ENCODE results near the gene PTPRD. TPM values are rescaled to one million over a fixed set of nuclear protein-coding genes. Genes with fewer than 3 reads are reported as not detected.

The PTPRD gene
- total RNA-seq, 1 donor from 2014 or later = 197 TPM

DNA sequence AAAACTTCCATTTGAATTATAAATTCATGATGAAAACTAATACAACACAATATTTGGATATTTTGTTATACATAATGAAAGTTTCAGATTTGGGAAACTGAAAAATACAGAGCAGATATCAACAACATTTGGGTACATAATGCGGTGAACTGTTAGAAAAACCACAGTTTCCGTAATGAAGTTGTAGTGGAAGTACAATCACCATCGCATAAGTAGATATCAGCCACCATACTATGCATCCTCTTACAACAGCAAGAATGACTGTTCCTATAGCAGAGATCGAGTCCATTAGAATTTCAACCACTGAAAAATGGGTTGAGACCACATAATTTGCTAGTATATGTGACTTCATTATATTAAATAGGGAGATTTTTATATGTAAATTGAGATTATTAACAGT is 2043.0 kb downstream of the PTPRD start:
- H3K36me3 Mint-ChIP-seq = peaks cover 6% of the 10 kb centered on the region
- H3K27me3 Mint-ChIP-seq = no peaks in the 10 kb centered on the region
- peaks cover 11% of the 10 kb centered on the region for H3K4me1 Mint-ChIP-seq (ENCODE audit: unreplicated experiment)
- no peak for DNase-seq (ENCODE audit: extremely low spot score, unreplicated experiment)
- peaks cover 6% of the 10 kb centered on the region for H3K9me3 Mint-ChIP-seq
- no peak overlapping the region for H3K4me3 Mint-ChIP-seq
- TF ChIP-seq, protein P1, sequence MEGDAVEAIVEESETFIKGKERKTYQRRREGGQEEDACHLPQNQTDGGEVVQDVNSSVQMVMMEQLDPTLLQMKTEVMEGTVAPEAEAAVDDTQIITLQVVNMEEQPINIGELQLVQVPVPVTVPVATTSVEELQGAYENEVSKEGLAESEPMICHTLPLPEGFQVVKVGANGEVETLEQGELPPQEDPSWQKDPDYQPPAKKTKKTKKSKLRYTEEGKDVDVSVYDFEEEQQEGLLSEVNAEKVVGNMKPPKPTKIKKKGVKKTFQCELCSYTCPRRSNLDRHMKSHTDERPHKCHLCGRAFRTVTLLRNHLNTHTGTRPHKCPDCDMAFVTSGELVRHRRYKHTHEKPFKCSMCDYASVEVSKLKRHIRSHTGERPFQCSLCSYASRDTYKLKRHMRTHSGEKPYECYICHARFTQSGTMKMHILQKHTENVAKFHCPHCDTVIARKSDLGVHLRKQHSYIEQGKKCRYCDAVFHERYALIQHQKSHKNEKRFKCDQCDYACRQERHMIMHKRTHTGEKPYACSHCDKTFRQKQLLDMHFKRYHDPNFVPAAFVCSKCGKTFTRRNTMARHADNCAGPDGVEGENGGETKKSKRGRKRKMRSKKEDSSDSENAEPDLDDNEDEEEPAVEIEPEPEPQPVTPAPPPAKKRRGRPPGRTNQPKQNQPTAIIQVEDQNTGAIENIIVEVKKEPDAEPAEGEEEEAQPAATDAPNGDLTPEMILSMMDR (conservative IDR thresholded peaks at IDR 0.05) = no peak
- H3K27ac Mint-ChIP-seq = no peak overlapping the region

DNA sequence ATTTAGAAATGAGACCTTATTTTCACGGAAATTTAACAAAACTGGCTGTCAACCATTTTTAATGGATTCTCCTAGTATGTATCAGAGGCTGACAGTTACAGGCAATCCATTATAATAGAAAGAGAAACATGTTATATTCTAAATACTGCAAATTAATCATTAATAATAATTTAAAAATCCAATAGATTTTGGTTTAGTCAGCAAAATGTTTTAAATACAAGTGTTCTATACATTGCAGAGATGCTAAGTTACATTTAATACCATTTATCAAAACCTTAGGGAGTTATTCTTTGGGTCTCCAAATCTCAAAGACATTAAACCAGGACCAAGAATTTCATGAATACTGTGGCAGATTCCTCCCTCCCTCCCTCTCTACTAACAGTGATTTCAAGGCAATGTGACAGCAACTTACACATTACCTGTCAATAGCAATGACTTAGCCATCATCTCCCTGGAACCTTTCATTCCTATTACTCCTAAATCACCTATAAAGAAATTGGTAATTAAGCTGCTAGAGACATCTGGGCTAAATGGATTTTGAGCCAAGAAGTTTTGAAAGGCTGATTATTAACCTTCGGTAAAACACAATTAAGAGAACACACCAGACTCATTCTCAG is 2044.7 kb downstream of the PTPRD start:
- DNase-seq (ENCODE audit: extremely low spot score, unreplicated experiment) = no peak
- H3K9me3 Mint-ChIP-seq = peaks cover 6% of the 10 kb centered on the region
- TF ChIP-seq, protein P1 (conservative IDR thresholded peaks at IDR 0.05) = no peak
- H3K27ac Mint-ChIP-seq = no peak overlapping the region
- no peaks in the 10 kb centered on the region for H3K27me3 Mint-ChIP-seq
- H3K4me1 Mint-ChIP-seq (ENCODE audit: unreplicated experiment) = peaks cover 11% of the 10 kb centered on the region
- peaks cover 6% of the 10 kb centered on the region for H3K36me3 Mint-ChIP-seq
- no peak overlapping the region for H3K4me3 Mint-ChIP-seq

DNA sequence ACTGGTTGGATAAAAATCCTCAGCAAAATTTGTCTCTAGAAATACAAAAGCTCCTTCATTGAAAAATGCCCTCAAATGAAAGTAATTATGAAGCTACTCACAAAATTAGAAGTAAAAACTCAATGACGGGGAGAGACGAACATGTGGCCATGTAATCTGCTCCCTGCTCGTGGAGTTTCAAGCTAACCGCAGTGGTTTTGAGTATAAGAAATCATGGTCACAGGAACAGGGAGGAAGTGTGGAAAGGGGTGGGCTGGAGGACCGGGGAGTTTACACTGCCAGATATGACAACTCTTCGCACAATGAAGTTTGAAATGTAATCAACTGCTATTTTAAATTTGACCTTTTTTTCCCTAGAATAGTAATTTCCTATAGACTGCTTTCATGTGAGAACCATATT is 2047.8 kb downstream of the PTPRD start:
- Mint-ChIP-seq H3K4me1 (ENCODE audit: unreplicated experiment) (peaks cover 8% of the 10 kb centered on the region), H3K4me3 (no peak overlapping the region)

DNA sequence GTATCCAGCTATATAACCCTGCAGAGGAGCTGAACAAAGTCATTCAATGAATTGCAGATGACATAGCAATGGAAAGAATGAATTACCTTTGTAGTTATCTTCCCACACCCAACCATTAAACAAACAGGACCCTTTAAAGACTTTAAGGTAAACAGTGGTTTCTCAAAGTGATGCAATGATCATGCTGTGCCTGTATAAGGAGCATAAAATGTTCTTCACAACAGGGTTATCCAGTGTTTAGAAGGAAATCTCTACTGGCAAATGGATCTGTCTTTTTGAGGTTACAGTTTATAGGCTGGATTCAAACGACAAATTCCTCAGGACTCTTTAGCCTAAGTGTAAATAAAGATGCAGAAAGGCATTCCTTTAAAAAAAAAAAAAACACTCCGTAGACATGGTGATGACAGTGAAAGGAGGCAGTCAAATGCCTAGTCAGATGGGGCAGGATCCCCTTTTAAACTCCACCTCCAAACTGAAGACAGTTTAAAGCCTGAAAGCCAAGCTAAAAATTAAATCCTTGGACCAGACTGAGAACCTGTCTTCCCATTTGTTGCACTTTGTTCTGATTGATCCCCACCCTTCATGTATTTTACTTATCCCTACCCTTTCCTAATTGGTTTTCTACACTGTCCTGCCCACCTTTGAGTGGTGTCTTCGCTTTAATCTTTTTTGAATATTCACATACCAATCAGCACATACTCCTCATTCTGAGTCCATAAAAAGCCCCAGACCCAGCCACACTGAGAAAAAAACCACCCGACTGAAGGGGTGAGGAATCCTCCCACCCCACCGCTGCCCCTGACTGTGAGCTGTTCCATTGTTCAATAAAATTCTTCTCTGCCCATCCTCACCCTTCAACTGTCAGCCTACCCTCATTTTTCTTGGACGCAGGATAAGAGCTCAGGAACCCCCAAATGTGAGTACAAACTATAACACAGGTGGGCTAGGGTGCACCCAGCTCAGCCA is 2052.0 kb downstream of the PTPRD start:
- Mint-ChIP-seq H3K4me3 (no peak overlapping the region), H3K36me3 (no peaks in the 10 kb centered on the region), H3K27ac (no peak overlapping the region), H3K27me3 (no peaks in the 10 kb centered on the region), H3K4me1 (ENCODE audit: unreplicated experiment) (peaks cover 8% of the 10 kb centered on the region), H3K9me3 (no peaks in the 10 kb centered on the region)
- no peak for DNase-seq (ENCODE audit: extremely low spot score, unreplicated experiment)
- TF ChIP-seq, protein P1 (conservative IDR thresholded peaks at IDR 0.05) = no peak

More for the DNA sequence above, 2047.8 kb downstream of the PTPRD start:
- no peak overlapping the region for H3K27ac Mint-ChIP-seq
- H3K36me3 Mint-ChIP-seq = peaks cover 6% of the 10 kb centered on the region
- H3K27me3 Mint-ChIP-seq = no peaks in the 10 kb centered on the region
- TF ChIP-seq, protein P1 (conservative IDR thresholded peaks at IDR 0.05) = no peak
- no peak for DNase-seq (ENCODE audit: extremely low spot score, unreplicated experiment)
- H3K9me3 Mint-ChIP-seq = peaks cover 6% of the 10 kb centered on the region

DNA sequence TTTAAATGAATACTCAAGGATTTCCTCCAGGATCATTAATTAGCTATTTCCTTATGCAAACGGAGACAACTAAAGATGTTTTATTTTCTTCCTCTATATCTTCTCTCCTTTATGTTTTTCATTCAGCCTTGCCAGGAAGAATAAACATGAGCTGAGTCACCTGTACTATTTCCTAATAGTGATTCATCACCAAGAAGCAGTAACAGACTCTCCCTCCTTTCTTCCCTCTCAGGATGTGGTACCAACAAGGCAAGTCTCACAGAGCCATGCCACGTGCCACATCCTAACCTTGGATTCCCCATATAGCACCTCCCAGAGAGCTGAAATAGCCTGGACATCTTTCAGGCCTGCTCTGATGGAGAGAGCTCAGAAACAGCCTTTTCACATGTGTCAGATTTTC is 2054.6 kb downstream of the PTPRD start:
- H3K9me3 Mint-ChIP-seq = no peaks in the 10 kb centered on the region
- H3K4me1 Mint-ChIP-seq (ENCODE audit: unreplicated experiment) = peaks cover 13% of the 10 kb centered on the region
- H3K4me3 Mint-ChIP-seq = no peak overlapping the region
- no peak overlapping the region for H3K27ac Mint-ChIP-seq
- DNase-seq (ENCODE audit: extremely low spot score, unreplicated experiment) = no peak
- H3K36me3 Mint-ChIP-seq = no peaks in the 10 kb centered on the region
- TF ChIP-seq, protein P1 (conservative IDR thresholded peaks at IDR 0.05) = no peak
- H3K27me3 Mint-ChIP-seq = no peaks in the 10 kb centered on the region
